MV-4-11 (cell line): ENCODE data around the gene TKTL1.
"Not testable (repeated sequence)": the region's sequence is repeated elsewhere in the genome, so short reads cannot be mapped to it uniquely, and the experiment has no call there.

Experiments used
- DNase-seq: peaks from one replicate; lab custom pipeline; 2025; lab: John Stamatoyannopoulos, UW

The TKTL1 gene

GRCh38 chrX:154309041-154309775 lies 13.6 kb downstream of the TKTL1 start:
- DNase-seq = no peak

- peak; percentile 22 for DNase-seq
Observed at GRCh38 chrX:154310616-154311536, 15.3 kb downstream of the TKTL1 start.

- no peak for DNase-seq
Observed at GRCh38 chrX:154312116-154312515, 16.5 kb downstream of the TKTL1 start.

GRCh38 chrX:154313147-154313546 lies 17.6 kb downstream of the TKTL1 start:
- DNase-seq = peak; percentile 12

- no peak for DNase-seq
Observed at GRCh38 chrX:154315416-154315815, 19.8 kb downstream of the TKTL1 start.

GRCh38 chrX:154317391-154317995 lies 21.9 kb downstream of the TKTL1 start:
- no peak for DNase-seq

GRCh38 chrX:154320406-154320805 lies 24.8 kb downstream of the TKTL1 start:
- DNase-seq = no peak

GRCh38 chrX:154321152-154321551 lies 25.6 kb downstream of the TKTL1 start:
- DNase-seq = no peak

GRCh38 chrX:154321594-154321993 lies 26.0 kb downstream of the TKTL1 start:
- DNase-seq = no peak

GRCh38 chrX:154322890-154323289 lies 27.3 kb downstream of the TKTL1 start:
- DNase-seq = no peak

GRCh38 chrX:154323537-154323936 lies 27.9 kb downstream of the TKTL1 start:
- DNase-seq = no peak

- no peak for DNase-seq
Observed at GRCh38 chrX:154325541-154325940, 29.9 kb downstream of the TKTL1 start.

GRCh38 chrX:154327038-154327820 lies 31.6 kb downstream of the TKTL1 start:
- peak; percentile 44 for DNase-seq

GRCh38 chrX:154328646-154329045 lies 33.1 kb downstream of the TKTL1 start:
- no peak for DNase-seq

- no peak for DNase-seq
Observed at GRCh38 chrX:154329294-154329693, 33.7 kb downstream of the TKTL1 start.

GRCh38 chrX:154332561-154332960 lies 37.0 kb downstream of the TKTL1 start:
- no peak for DNase-seq

- no peak for DNase-seq
Observed at GRCh38 chrX:154333116-154333515, 37.5 kb downstream of the TKTL1 start.

GRCh38 chrX:154333837-154334271 lies 38.3 kb downstream of the TKTL1 start:
- DNase-seq = peak; percentile 75

GRCh38 chrX:154334496-154334895 lies 38.9 kb downstream of the TKTL1 start:
- no peak for DNase-seq

- DNase-seq = not testable (repeated sequence)
Observed at GRCh38 chrX:154341399-154342298, 46.1 kb downstream of the TKTL1 start.

- not testable (repeated sequence) for DNase-seq
Observed at GRCh38 chrX:154343063-154343462, 47.5 kb downstream of the TKTL1 start.
